Ovary (tissue), 9 donors: ENCODE data around the gene B3GNT7. TPM values are rescaled to one million over a fixed set of nuclear protein-coding genes. Genes with fewer than 3 reads are reported as not detected.

ENCODE experiments used
- DNase-seq, 5 donors: peaks; one replicate each; pipeline ENCODE4 v3.0.0-alpha.2; 2019 to 2020
- H3K27ac ChIP-seq, 2 donors: fragments of 200-600 bp; one replicate each; pipeline versions ENCODE4 v1.5.1 to v1.8.0; 2019 to 2022
- H3K27me3 ChIP-seq: fragments of 200-600 bp; one replicate; pipeline ENCODE4 v1.8.0; 2022
- H3K36me3 ChIP-seq: fragments of 200-600 bp; sonication (generic); one replicate; pipeline ENCODE4 v1.5.1; 2019
- H3K4me1 ChIP-seq: one replicate; pipeline ENCODE4 v1.8.1; 2013; ENCODE audit warnings: mild to moderate bottlenecking, moderate library complexity; ENCODE audit not compliant: insufficient read depth
- H3K4me3 ChIP-seq: fragments of 200-600 bp; sonication (generic); one replicate; pipeline ENCODE4 v1.5.1; 2017
- H3K9me3 ChIP-seq, 2 donors: fragments of 200-600 bp in 1 of 2; sonication (generic) in 1 of 2; one replicate each; pipeline versions ENCODE4 v1.5.1 to v1.8.1; 2013 to 2019; ENCODE audit warnings: mild to moderate bottlenecking in 1 of 2, moderate library complexity in 1 of 2
- CTCF ChIP-seq, 3 donors: fragments of 450-650 bp in 2 of 3; fragments of 200-600 bp in 1 of 3; IDR thresholded peaks; one replicate each; pipeline versions ENCODE4 v1.5.1 to v1.8.0; 2016 to 2022; ENCODE audit warnings: antibody characterized with exemption in 3 of 3, mild to moderate bottlenecking in 1 of 3
- EP300 ChIP-seq: sonication (generic); formaldehyde crosslinking; IDR thresholded peaks from one replicate; pipeline ENCODE4 v1.6.1; 2017; ENCODE audit warnings: antibody characterized with exemption
- POLR2A ChIP-seq: fragments of 450-650 bp; IDR thresholded peaks from one replicate; pipeline ENCODE4 v1.6.1; 2017; ENCODE audit warnings: antibody characterized with exemption, mild to moderate bottlenecking, moderate library complexity
- WGBS, 3 donors: extraction: QIAGEN DNeasy Blood & Tissue Kit in 1 of 3; methylation state at CpG; one replicate each; pipeline versions ENCODE4 v1.1.5 to v1.1.7; 2013 to 2017; 5-methylcytosine and 5-hydroxymethylcytosine counted together
- intact Hi-C, 4 donors: fragments of 100-400 bp; cut with DNase I; formaldehyde crosslinking; loops; one replicate each; pipeline versions ENCODE4 v1.11.0 to v1.15.1; 2022 to 2023
- polyA plus RNA-seq, 2 donors: library from polyadenylated mRNA; stranded (reverse); fragments of 200-250 nt in 1 of 2; fragments of 350-450 nt in 1 of 2; fragmentation: Illumina TruSeq in 1 of 2; extraction: RNeasy Lipid Tissue Mini Kit (QIAGEN cat#74804) in 1 of 2; gene quantifications; one replicate each; pipeline ENCODE4 v1.2.3, GENCODE V29; 2013 to 2014
- total RNA-seq, 7 donors: library from RNA; depleted of rRNA in 2 of 7; stranded (reverse); fragments of >200 nt in 2 of 7; fragmentation: NEBNext Ultra II Directional in 3 of 7; extraction: Animal tissue kit (Norgen Biotek cat#: 25700) in 3 of 7; gene quantifications; one replicate each; pipeline versions ENCODE4 v1.1.0 to v1.2.4, GENCODE V29; 2016 to 2023
- donor health status: DM: no; HTN: no; CAD: no; lungs with moderate emphysema.
- donor health status: DM: no; HTN: no; CAD: no.
- donor health status: Bipolar disorder and iron deficiency.
- donor health status: DM: yes; HTN: yes; CAD: no.
- donor health status: DM: no; HTN: no; CAD: no.
- donor health status: DM: yes; HTN: yes; CAD: no.

Gene B3GNT7
- total and polyA plus RNA-seq, 9 donors, result 4.8 to 34.0 (median 24.4) TPM

GRCh38 chr2:231370429-231370748 lies 25.1 kb upstream of the B3GNT7 start:
- no peaks in the 10 kb centered on the region for H3K27me3 ChIP-seq
- intact Hi-C loops, result no loop called here
- no peaks in the 10 kb centered on the region for H3K9me3 ChIP-seq
- H3K36me3 ChIP-seq, result no peaks in the 10 kb centered on the region
- H3K27ac ChIP-seq, result no peak overlapping the region
- no peak overlapping the region for H3K4me3 ChIP-seq
- no peak for TF ChIP-seq EP300
- WGBS, 3 donors, result 80 to 83% (median 83%) methylated on average over 6 of the region's 6 CpGs
- no peaks in the 10 kb centered on the region for H3K4me1 ChIP-seq
- no peak for DNase-seq

GRCh38 chr2:231370749-231371429 lies 24.6 kb upstream of the B3GNT7 start:
- Histone ChIP-seq H3K27me3 (no peaks in the 10 kb centered on the region), H3K4me3 (no peak overlapping the region), H3K36me3 (no peaks in the 10 kb centered on the region), H3K27ac (no peak overlapping the region), H3K9me3 (no peaks in the 10 kb centered on the region), H3K4me1 (no peaks in the 10 kb centered on the region)
- no peak for DNase-seq
- 87 to 91% (median 89%) methylated on average over 17 to 21 of the region's 21 CpGs for WGBS, 3 donors
- TF ChIP-seq EP300, result no peak
- no peak for TF ChIP-seq CTCF (IDR thresholded peaks at IDR 0.05)
- TF ChIP-seq POLR2A, result no peak
- intact Hi-C loops, result no loop called here

GRCh38 chr2:231371430-231372054 lies 24.0 kb upstream of the B3GNT7 start:
- Histone ChIP-seq H3K4me3 (no peak overlapping the region), H3K27ac (peak overlapping the region in 1 of 2 donors; percentile 20), H3K9me3 (no peaks in the 10 kb centered on the region), H3K27me3 (no peaks in the 10 kb centered on the region), H3K36me3 (no peaks in the 10 kb centered on the region), H3K4me1 (no peaks in the 10 kb centered on the region)
- DNase-seq, result no peak
- WGBS, 3 donors, result 81 to 95% (median 92%) methylated on average over 12 to 13 of the region's 13 CpGs
- no peak for TF ChIP-seq EP300
- no peak for TF ChIP-seq CTCF (IDR thresholded peaks at IDR 0.05)
- no peak for TF ChIP-seq POLR2A
- intact Hi-C loops, result no loop called here

GRCh38 chr2:231372326-231372725 lies 23.2 kb upstream of the B3GNT7 start:
- Histone ChIP-seq H3K36me3 (no peaks in the 10 kb centered on the region), H3K4me3 (no peak overlapping the region), H3K27ac (no peak overlapping the region), H3K27me3 (no peaks in the 10 kb centered on the region), H3K4me1 (no peaks in the 10 kb centered on the region), H3K9me3 (no peaks in the 10 kb centered on the region)
- intact Hi-C loops, result no loop called here
- WGBS, 3 donors, result 85 to 88% (median 86%) methylated on average over 7 of the region's 7 CpGs
- TF ChIP-seq EP300 (no peak), POLR2A (no peak), CTCF (IDR thresholded peaks at IDR 0.05) (no peak)
- no peak for DNase-seq

GRCh38 chr2:231373184-231373583 lies 22.3 kb upstream of the B3GNT7 start:
- Histone ChIP-seq H3K4me1 (no peaks in the 10 kb centered on the region), H3K4me3 (no peak overlapping the region), H3K9me3 (no peaks in the 10 kb centered on the region), H3K27ac (no peak overlapping the region), H3K27me3 (no peaks in the 10 kb centered on the region), H3K36me3 (no peaks in the 10 kb centered on the region)
- intact Hi-C loops, result no loop called here
- TF ChIP-seq POLR2A, result no peak
- no peak for TF ChIP-seq CTCF (IDR thresholded peaks at IDR 0.05)
- no peak for TF ChIP-seq EP300
- WGBS, 3 donors, result 68 to 80% (median 76%) methylated on average over 8 of the region's 8 CpGs
- no peak for DNase-seq
